ENCODE results near the gene MCTP1. TPM values are rescaled to one million over a fixed set of nuclear protein-coding genes. Genes with fewer than 3 reads are reported as not detected.

MCTP1 gene
- total and polyA plus RNA-seq, 10 of the 15 experiments (the other 5 are each of a cell fraction or from before 2014, with no cell fraction given): 12.6 to 45.9 (median 18.8) TPM

DNA sequence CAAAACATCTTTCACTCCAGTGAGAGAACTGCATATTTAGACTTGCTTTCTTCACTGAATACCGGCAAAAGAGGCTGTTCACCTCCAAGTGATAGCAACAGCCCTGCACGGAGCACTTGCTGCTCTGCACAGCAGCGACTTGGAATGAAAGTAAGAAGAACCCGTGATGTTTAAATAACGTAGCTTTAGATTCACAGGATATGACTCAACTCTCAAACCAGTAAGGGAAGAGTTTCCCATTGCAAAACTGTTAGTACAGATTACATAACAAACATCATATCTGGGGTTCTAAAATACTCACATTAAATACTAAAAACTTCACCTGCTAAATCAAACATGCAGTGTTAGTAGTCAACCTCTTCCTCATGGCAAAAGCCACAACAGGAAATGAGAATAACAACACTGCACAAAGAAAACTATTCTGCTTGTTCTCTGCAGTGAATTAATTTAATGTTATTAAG lies 203.4 kb downstream of the MCTP1 start (continued):
- TF ChIP-seq, protein P1, sequence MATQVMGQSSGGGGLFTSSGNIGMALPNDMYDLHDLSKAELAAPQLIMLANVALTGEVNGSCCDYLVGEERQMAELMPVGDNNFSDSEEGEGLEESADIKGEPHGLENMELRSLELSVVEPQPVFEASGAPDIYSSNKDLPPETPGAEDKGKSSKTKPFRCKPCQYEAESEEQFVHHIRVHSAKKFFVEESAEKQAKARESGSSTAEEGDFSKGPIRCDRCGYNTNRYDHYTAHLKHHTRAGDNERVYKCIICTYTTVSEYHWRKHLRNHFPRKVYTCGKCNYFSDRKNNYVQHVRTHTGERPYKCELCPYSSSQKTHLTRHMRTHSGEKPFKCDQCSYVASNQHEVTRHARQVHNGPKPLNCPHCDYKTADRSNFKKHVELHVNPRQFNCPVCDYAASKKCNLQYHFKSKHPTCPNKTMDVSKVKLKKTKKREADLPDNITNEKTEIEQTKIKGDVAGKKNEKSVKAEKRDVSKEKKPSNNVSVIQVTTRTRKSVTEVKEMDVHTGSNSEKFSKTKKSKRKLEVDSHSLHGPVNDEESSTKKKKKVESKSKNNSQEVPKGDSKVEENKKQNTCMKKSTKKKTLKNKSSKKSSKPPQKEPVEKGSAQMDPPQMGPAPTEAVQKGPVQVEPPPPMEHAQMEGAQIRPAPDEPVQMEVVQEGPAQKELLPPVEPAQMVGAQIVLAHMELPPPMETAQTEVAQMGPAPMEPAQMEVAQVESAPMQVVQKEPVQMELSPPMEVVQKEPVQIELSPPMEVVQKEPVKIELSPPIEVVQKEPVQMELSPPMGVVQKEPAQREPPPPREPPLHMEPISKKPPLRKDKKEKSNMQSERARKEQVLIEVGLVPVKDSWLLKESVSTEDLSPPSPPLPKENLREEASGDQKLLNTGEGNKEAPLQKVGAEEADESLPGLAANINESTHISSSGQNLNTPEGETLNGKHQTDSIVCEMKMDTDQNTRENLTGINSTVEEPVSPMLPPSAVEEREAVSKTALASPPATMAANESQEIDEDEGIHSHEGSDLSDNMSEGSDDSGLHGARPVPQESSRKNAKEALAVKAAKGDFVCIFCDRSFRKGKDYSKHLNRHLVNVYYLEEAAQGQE (IDR thresholded peaks at IDR 0.05; ENCODE audit: low read depth, low read length): no peak
- TF ChIP-seq, protein P2, sequence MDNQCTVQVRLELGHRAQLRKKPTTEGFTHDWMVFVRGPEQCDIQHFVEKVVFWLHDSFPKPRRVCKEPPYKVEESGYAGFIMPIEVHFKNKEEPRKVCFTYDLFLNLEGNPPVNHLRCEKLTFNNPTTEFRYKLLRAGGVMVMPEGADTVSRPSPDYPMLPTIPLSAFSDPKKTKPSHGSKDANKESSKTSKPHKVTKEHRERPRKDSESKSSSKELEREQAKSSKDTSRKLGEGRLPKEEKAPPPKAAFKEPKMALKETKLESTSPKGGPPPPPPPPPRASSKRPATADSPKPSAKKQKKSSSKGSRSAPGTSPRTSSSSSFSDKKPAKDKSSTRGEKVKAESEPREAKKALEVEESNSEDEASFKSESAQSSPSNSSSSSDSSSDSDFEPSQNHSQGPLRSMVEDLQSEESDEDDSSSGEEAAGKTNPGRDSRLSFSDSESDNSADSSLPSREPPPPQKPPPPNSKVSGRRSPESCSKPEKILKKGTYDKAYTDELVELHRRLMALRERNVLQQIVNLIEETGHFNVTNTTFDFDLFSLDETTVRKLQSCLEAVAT (IDR thresholded peaks at IDR 0.05): peak; percentile 66; the same call in 1 of the 2 replicates
- no peak for TF ChIP-seq SREBF1 (IDR thresholded peaks at IDR 0.05; ENCODE audit: low read length)
- no peak for TF ChIP-seq NR2C2 (IDR thresholded peaks at IDR 0.05; ENCODE audit: borderline replicate concordance, control insufficient read depth, insufficient read length, low read depth)
- TF ChIP-seq NBN (IDR thresholded peaks at IDR 0.05): peak; percentile 67; the same call in 1 of the 2 replicates
- TF ChIP-seq TCF3 (IDR thresholded peaks at IDR 0.05; ENCODE audit: borderline replicate concordance, insufficient read depth, low read depth, low read length): peak; percentile 46; the same call in 1 of the 2 replicates
- no peak for TF ChIP-seq HDAC6 (IDR thresholded peaks at IDR 0.05; ENCODE audit: unreplicated experiment)
- peak; percentile 47; the same call in 1 of the 2 replicates for TF ChIP-seq ZNF24 (IDR thresholded peaks at IDR 0.05)
- TF ChIP-seq SMAD1 (IDR thresholded peaks at IDR 0.05; ENCODE audit: low read depth, partially characterized antibody): peak; percentile 72
- TF ChIP-seq DPF2 (IDR thresholded peaks at IDR 0.05): peak; percentile 70; the same call in 1 of the 2 replicates
- peak; percentile 56; the same call in 1 of the 2 replicates for TF ChIP-seq MXI1 (IDR thresholded peaks at IDR 0.05; ENCODE audit: low read depth, low read length)
- no peak for TF ChIP-seq SIX5 (IDR thresholded peaks at IDR 0.05; ENCODE audit: low read depth, low read length, severe bottlenecking)
- TF ChIP-seq SREBF2 (IDR thresholded peaks at IDR 0.05; ENCODE audit: low read length): no peak
- TF ChIP-seq POLR2AphosphoS5 (IDR thresholded peaks at IDR 0.05; ENCODE audit: low read length): peak; percentile 99

Data from GM12878 (cell line).